H1 (cell line): ENCODE data around the gene TMEM17. TPM values are rescaled to one million over a fixed set of nuclear protein-coding genes. Genes with fewer than 3 reads are reported as not detected.

Experiments
- CTCF ChIA-PET: fragments of 300-600 bp; sonication (Branson Sonifier 250); formaldehyde crosslinking; loops from one replicate; lab custom pipeline; 2021; ENCODE audit not compliant: partially characterized antibody; lab: Charles Lee
- POLR2A ChIA-PET: fragments of 300-600 bp; sonication (Branson Sonifier 250); formaldehyde crosslinking; loops from one replicate; lab custom pipeline; 2021; ENCODE audit warnings: inconsistent platforms; ENCODE audit not compliant: partially characterized antibody; lab: Charles Lee
- DNase-seq, 2 experiments: peaks; one replicate each; pipeline versions ENCODE4 v3.0.0 to v3.0.0-alpha.2; 2010 to 2022; ENCODE audit warnings: low spot score in 2 of 2, low read depth in 1 of 2, mixed read lengths in 1 of 2
- FAIRE-seq: peaks from 2 replicates; lab custom pipeline; 2011; peaks lifted over from hg19 to GRCh38; lab: Jason Lieb, UNC
- H2AFZ ChIP-seq: 2 replicates; pipeline ENCODE4 v1.8.1; 2012; ENCODE audit warnings: low read length, inconsistent platforms
- H2AK5ac ChIP-seq: 2 replicates; pipeline ENCODE4 v1.6.1; 2013; ENCODE audit warnings: low read depth, low read length
- H2BK120ac ChIP-seq: replicated peaks from 2 replicates; pipeline ENCODE3; 2013; ENCODE audit warnings: low read depth, low read length, inconsistent platforms
- H2BK12ac ChIP-seq: 2 replicates; pipeline ENCODE4 v1.6.1; 2013; ENCODE audit warnings: low read depth, low read length
- H2BK15ac ChIP-seq: 2 replicates; pipeline ENCODE4 v1.6.1; 2013; ENCODE audit warnings: low read length
- H2BK20ac ChIP-seq: 2 replicates; pipeline ENCODE4 v1.6.1; 2013; ENCODE audit warnings: low read length
- H2BK5ac ChIP-seq: 2 replicates; pipeline ENCODE4 v1.6.1; 2013; ENCODE audit warnings: low read depth, low read length
- H3K14ac ChIP-seq: 2 replicates; pipeline ENCODE4 v1.6.1; 2013; ENCODE audit warnings: inconsistent platforms; ENCODE audit not compliant: insufficient read length
- H3K18ac ChIP-seq: 2 replicates; pipeline ENCODE4 v1.6.1; 2013; ENCODE audit warnings: low read length; ENCODE audit errors: extremely low read depth
- H3K23ac ChIP-seq: 2 replicates; pipeline ENCODE4 v1.6.1; 2013; ENCODE audit warnings: inconsistent platforms; ENCODE audit not compliant: insufficient read length
- H3K23me2 ChIP-seq: 2 replicates; pipeline ENCODE4 v1.6.1; 2013; ENCODE audit warnings: low read depth, low read length
- H3K27ac ChIP-seq: 2 replicates; pipeline ENCODE4 v1.6.1; 2011; ENCODE audit warnings: low read depth, low read length, inconsistent platforms
- H3K27me3 ChIP-seq, 4 experiments: replicated peaks in 1 of 4; 1 replicate in 1 of 4; 2 replicates in 3 of 4; pipeline versions ENCODE4 v1.6.1 to v1.8.1; 2011 to 2013; ENCODE audit warnings: low read length in 3 of 4, mild to moderate bottlenecking in 3 of 4, inconsistent platforms in 2 of 4, mixed read lengths in 2 of 4, moderate library complexity in 1 of 4; ENCODE audit not compliant: control insufficient read depth in 3 of 4, insufficient read depth in 3 of 4; ENCODE audit errors: extremely low read depth in 1 of 4
- H3K36me3 ChIP-seq, 4 experiments: 2 replicates each; pipeline versions ENCODE4 v1.6.1 to v1.8.1; 2011 to 2013; ENCODE audit warnings: mild to moderate bottlenecking in 4 of 4, low read length in 3 of 4, moderate library complexity in 2 of 4, control low read depth in 1 of 4, inconsistent platforms in 1 of 4; ENCODE audit not compliant: insufficient read depth in 4 of 4, control insufficient read depth in 2 of 4
- H3K4ac ChIP-seq: replicated peaks from 2 replicates; pipeline ENCODE3; 2013; ENCODE audit warnings: low read length, low read depth, mixed read lengths, inconsistent platforms; ENCODE audit not compliant: insufficient read length
- H3K4me1 ChIP-seq, 4 experiments: replicated peaks in 1 of 4; 1 replicate in 1 of 4; 2 replicates in 3 of 4; pipeline versions ENCODE4 v1.6.1 to v1.8.1; 2011 to 2013; ENCODE audit warnings: low read length in 3 of 4, inconsistent platforms in 2 of 4, mixed read lengths in 1 of 4; ENCODE audit not compliant: insufficient read depth in 4 of 4, control insufficient read depth in 3 of 4
- H3K4me2 ChIP-seq, 2 experiments: 2 replicates each; pipeline versions ENCODE4 v1.6.1 to v1.8.1; 2011 to 2013; ENCODE audit warnings: low read depth in 2 of 2, low read length in 2 of 2, control low read depth in 1 of 2, inconsistent platforms in 1 of 2, mild to moderate bottlenecking in 1 of 2; ENCODE audit not compliant: insufficient read depth in 1 of 2
- H3K4me3 ChIP-seq, 4 experiments: fragments of 200-600, 300-600 bp in 1 of 4; sonication (generic), shearing (Covaris generic), sonication (Bioruptor Twin) in 1 of 4; 2 replicates each; pipeline versions ENCODE4 v1.5.1 to v1.8.1; 2011 to 2016; ENCODE audit warnings: low read length in 4 of 4, low read depth in 3 of 4, control low read depth in 2 of 4, inconsistent platforms in 2 of 4, mild to moderate bottlenecking in 2 of 4, mixed read lengths in 1 of 4, moderate library complexity in 1 of 4; ENCODE audit not compliant: insufficient read depth in 2 of 4; ENCODE audit errors: extremely low read depth in 1 of 4
- H3K56ac ChIP-seq: replicated peaks from 2 replicates; pipeline ENCODE3; 2013; ENCODE audit warnings: low read depth, mild to moderate bottlenecking, mixed read lengths, low read length, inconsistent platforms; ENCODE audit not compliant: insufficient read length
- H3K79me1 ChIP-seq: 2 replicates; pipeline ENCODE4 v1.6.1; 2013; ENCODE audit warnings: low read depth, low read length, control low read depth
- H3K79me2 ChIP-seq, 2 experiments: 2 replicates each; pipeline versions ENCODE4 v1.6.1 to v1.8.1; 2012 to 2013; ENCODE audit warnings: low read length in 2 of 2, mild to moderate bottlenecking in 2 of 2, inconsistent platforms in 1 of 2; ENCODE audit not compliant: insufficient read depth in 2 of 2, control insufficient read depth in 1 of 2
- H3K9ac ChIP-seq, 4 experiments: replicated peaks in 1 of 4; 1 replicate in 1 of 4; 2 replicates in 3 of 4; pipeline versions ENCODE4 v1.6.1 to v1.8.1; 2011 to 2013; ENCODE audit warnings: low read depth in 3 of 4, low read length in 3 of 4, control low read depth in 2 of 4, mild to moderate bottlenecking in 2 of 4, moderate library complexity in 2 of 4, inconsistent platforms in 1 of 4; ENCODE audit errors: extremely low read depth in 1 of 4
- H3K9me3 ChIP-seq, 2 experiments: 2 replicates each; pipeline versions ENCODE4 v1.6.1 to v1.8.1; 2012 to 2013; ENCODE audit warnings: mild to moderate bottlenecking in 2 of 2, moderate library complexity in 2 of 2, control low read depth in 1 of 2, inconsistent platforms in 1 of 2, low read depth in 1 of 2, low read length in 1 of 2, mixed read lengths in 1 of 2; ENCODE audit not compliant: insufficient read depth in 2 of 2
- H4K20me1 ChIP-seq, 2 experiments: replicated peaks in 1 of 2; 2 replicates each; pipeline versions ENCODE3 to v1.8.1; 2011 to 2013; ENCODE audit warnings: inconsistent platforms in 2 of 2, low read length in 2 of 2, mild to moderate bottlenecking in 1 of 2; ENCODE audit not compliant: insufficient read depth in 2 of 2, control insufficient read depth in 1 of 2
- H4K5ac ChIP-seq: 2 replicates; pipeline ENCODE4 v1.6.1; 2013; ENCODE audit warnings: low read length, low read depth, mixed read lengths, inconsistent platforms; ENCODE audit not compliant: insufficient read length
- H4K8ac ChIP-seq: 2 replicates; pipeline ENCODE4 v1.8.0; 2013; ENCODE audit warnings: mild to moderate bottlenecking, moderate library complexity, low read length, inconsistent platforms; ENCODE audit not compliant: insufficient read depth; ENCODE audit errors: extremely low read depth
- H4K91ac ChIP-seq: replicated peaks from 2 replicates; pipeline ENCODE3; 2013; ENCODE audit warnings: low read length, mixed read lengths, inconsistent platforms; ENCODE audit not compliant: insufficient read length
- EGR1 ChIP-seq: IDR thresholded peaks from 2 replicates; pipeline ENCODE4 v1.6.1; 2011; ENCODE audit warnings: low read depth, low read length, borderline replicate concordance
- JUN ChIP-seq: IDR thresholded peaks from 2 replicates; pipeline ENCODE4 v1.6.1; 2011; ENCODE audit warnings: low read depth, mild to moderate bottlenecking, improper control_type of control experiment, low read length
- JUND ChIP-seq: IDR thresholded peaks from 2 replicates; pipeline ENCODE4 v1.6.1; 2011; ENCODE audit warnings: mild to moderate bottlenecking, improper control_type of control experiment, low read length
- KDM1A ChIP-seq: fragments of 200-600, 300-600 bp; sonication (generic); IDR thresholded peaks from 2 replicates; pipeline ENCODE4 v1.7.1; 2016; ENCODE audit warnings: mild to moderate bottlenecking, low read length, borderline replicate concordance
- NRF1 ChIP-seq: IDR thresholded peaks from 2 replicates; pipeline ENCODE4 v1.6.1; 2011; ENCODE audit warnings: mild to moderate bottlenecking, low read depth, low read length, improper control_type of control experiment
- POU5F1 ChIP-seq: IDR thresholded peaks from 2 replicates; pipeline ENCODE4 v1.6.1; 2011; ENCODE audit warnings: low read depth, mild to moderate bottlenecking, low read length, moderate library complexity
- RBBP5 ChIP-seq: IDR thresholded peaks from 2 replicates; pipeline ENCODE4 v1.7.1; 2012; ENCODE audit warnings: low read depth, mild to moderate bottlenecking, inconsistent platforms, low read length, moderate library complexity, borderline replicate concordance
- SAP30 ChIP-seq: fragments of 300-600 bp; sonication (generic); IDR thresholded peaks from 2 replicates; pipeline ENCODE4 v1.7.1; 2012; ENCODE audit warnings: low read length, moderate library complexity, mild to moderate bottlenecking, inconsistent platforms; ENCODE audit not compliant: insufficient read depth, insufficient replicate concordance
- SIX5 ChIP-seq: IDR thresholded peaks from 2 replicates; pipeline ENCODE4 v1.6.1; 2011; ENCODE audit warnings: mild to moderate bottlenecking, low read depth, low read length
- SP2 ChIP-seq: IDR thresholded peaks from 2 replicates; pipeline ENCODE4 v1.6.1; 2012; ENCODE audit warnings: mild to moderate bottlenecking, low read length, inconsistent platforms
- SP4 ChIP-seq: IDR thresholded peaks from 2 replicates; pipeline ENCODE4 v1.6.1; 2012; ENCODE audit warnings: low read length, inconsistent platforms
- TBP ChIP-seq: IDR thresholded peaks from 2 replicates; pipeline ENCODE4 v1.6.1; 2011; ENCODE audit warnings: low read depth, low read length, improper control_type of control experiment
- YY1 ChIP-seq: IDR thresholded peaks from 2 replicates; pipeline ENCODE4 v1.6.1; 2011; ENCODE audit warnings: low read depth, mild to moderate bottlenecking, low read length
- WGBS, 2 experiments: shearing (Covaris generic) in 1 of 2; methylation state at CpG; one replicate each; pipeline versions ENCODE4 v1.1.6 to v1.1.7; 2013 to 2015; ENCODE audit warnings: low lambda C conversion rate in 2 of 2, mixed read lengths in 2 of 2, inconsistent platforms in 1 of 2, low coverage in 1 of 2, missing lambda C conversion rate in 1 of 2; ENCODE audit not compliant: insufficient replicate concordance in 2 of 2, insufficient coverage in 1 of 2, insufficient read length in 1 of 2; ENCODE audit errors: extremely low coverage in 1 of 2, missing lambda C conversion rate in 1 of 2; 5-methylcytosine and 5-hydroxymethylcytosine counted together
- polyA plus RNA-seq, 7 experiments: library from polyadenylated mRNA; depleted of rRNA in 3 of 7; stranded (reverse) in 5 of 7; unstranded in 2 of 7; fragments of >200 nt in 5 of 7; fragments of 200-250 nt in 2 of 7; gene quantifications; 1 replicate in 5 of 7; 2 replicates in 1 of 7; 4 replicates in 1 of 7; pipeline versions ENCODE4 v1.2.1 to v1.2.3, GENCODE V29; 2011 to 2013; ENCODE audit warnings: missing spikeins in 2 of 7, mixed read lengths in 2 of 7
- total RNA-seq: library from RNA; stranded (reverse); fragmentation: NEBNext Ultra II Directional; extraction: Animal tissue kit (Norgen Biotek cat#: 25700); gene quantifications from 2 replicates; pipeline ENCODE4 v1.2.1, GENCODE V29; 2021
- TF ChIP-seq, protein P1 (sequence below): IDR thresholded peaks from 2 replicates; pipeline ENCODE4 v1.6.1; 2012; ENCODE audit warnings: inconsistent platforms

Gene TMEM17
- total and polyA plus RNA-seq, 2 of the 8 experiments (the other 6 are each of a cell fraction or from before 2014, with no cell fraction given), result 0.69 to 1.2 TPM

DNA sequence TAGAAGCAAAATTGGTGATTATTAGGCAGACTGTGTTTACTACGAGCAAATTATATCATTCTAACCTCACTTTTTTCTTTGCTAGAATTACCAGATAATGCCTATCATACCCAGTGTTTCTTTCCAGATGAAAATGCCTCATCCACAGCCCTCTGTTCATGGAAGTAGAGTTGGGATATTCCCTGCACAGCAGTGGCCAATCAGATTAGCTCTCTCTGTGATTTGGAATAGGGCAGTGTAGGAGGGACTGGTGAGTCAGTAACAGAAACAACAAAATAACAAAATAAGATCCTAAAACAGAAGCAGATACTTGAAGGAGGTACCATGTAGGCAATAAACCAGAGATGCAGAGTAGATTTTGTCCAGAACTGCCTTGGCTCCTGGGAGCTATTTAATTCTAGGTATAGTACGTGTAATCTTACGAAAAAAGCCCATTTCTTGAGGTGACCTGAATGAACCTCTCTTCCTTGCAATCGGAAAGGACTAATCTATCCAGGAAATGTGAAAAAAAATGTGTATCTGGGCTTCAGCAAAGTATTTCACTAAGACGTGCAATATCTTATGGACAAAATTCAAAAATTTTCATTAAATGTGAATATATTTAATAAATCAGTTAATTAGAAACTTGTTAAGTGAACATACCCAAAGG lies 18.4 kb upstream of the TMEM17 start:
- Histone ChIP-seq H3K4me2 (no peak overlapping the region), H3K23me2 (no peaks in the 10 kb centered on the region), H3K36me3 (0 out of 8 replicates have a peak, but pooled peaks cover 0 to 5% (median 0%) of the 10 kb centered on the region in 4 experiments), H3K79me2 (no peaks in the 10 kb centered on the region), H3K23ac (no peak overlapping the region), H2BK15ac (no peak overlapping the region), H3K27me3 (no peaks in the 10 kb centered on the region), H4K91ac (no peak overlapping the region), H3K18ac (no peak overlapping the region), H2AK5ac (no peak overlapping the region), H3K14ac (no peak overlapping the region), H4K5ac (no peak overlapping the region), H4K8ac (no peak overlapping the region), H3K4me3 (no peak overlapping the region), H3K4ac (no peak overlapping the region), H2BK5ac (no peak overlapping the region), H2BK12ac (no peak overlapping the region), H4K20me1 (no peaks in the 10 kb centered on the region), H3K27ac (no peak overlapping the region), H2BK20ac (no peak overlapping the region), H3K4me1 (peaks cover 0 to 6% (median under 1%) of the 10 kb centered on the region in 4 experiments; a peak in 2 of 7 replicates), H3K9ac (no peak overlapping the region), H3K9me3 (peaks cover 8 to 9% of the 10 kb centered on the region in 2 experiments), H2AFZ (0 out of 2 replicates have a peak overlapping the region, but pooled peaks have one; percentile 3), H3K56ac (no peak overlapping the region), H2BK120ac (no peak overlapping the region), H3K79me1 (no peaks in the 10 kb centered on the region)
- FAIRE-seq (no peak), DNase-seq (no peak)
- CTCF ChIA-PET, result interaction anchor here (0.6 to 3.1 kb wide), 2 partner anchors 11 to 67 kb away, joined by 3 to 14 read pairs; no protein-coding TSS in a partner anchor
- 91% methylated on average over 5 of the region's 5 CpGs; no CpG with 5 or more reads in 1 of the 2 experiments for WGBS, 2 experiments
- POLR2A ChIA-PET, result no interaction called here
- TF ChIP-seq, protein P1, sequence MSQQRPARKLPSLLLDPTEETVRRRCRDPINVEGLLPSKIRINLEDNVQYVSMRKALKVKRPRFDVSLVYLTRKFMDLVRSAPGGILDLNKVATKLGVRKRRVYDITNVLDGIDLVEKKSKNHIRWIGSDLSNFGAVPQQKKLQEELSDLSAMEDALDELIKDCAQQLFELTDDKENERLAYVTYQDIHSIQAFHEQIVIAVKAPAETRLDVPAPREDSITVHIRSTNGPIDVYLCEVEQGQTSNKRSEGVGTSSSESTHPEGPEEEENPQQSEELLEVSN, result no peak
- TF ChIP-seq SIX5 (no peak), SP2 (no peak), POU5F1 (no peak), EGR1 (no peak), JUND (no peak), NRF1 (no peak), YY1 (no peak), KDM1A (no peak), SP4 (no peak), TBP (no peak), SAP30 (no peak), RBBP5 (no peak), JUN (no peak)
